ENCODE results near the gene EFCAB11.

- TF ChIP-seq ZNF274 (IDR thresholded peaks at IDR 0.05; ENCODE audit: low read depth, low read length) (no peak), SUZ12 (IDR thresholded peaks at IDR 0.05; ENCODE audit: extremely low read depth, insufficient read depth, insufficient read length) (no peak)
Measured at GRCh38 chr14:89755816-89756215, 198.7 kb downstream of the EFCAB11 start.
